Thyroid gland (tissue), 4 donors: ENCODE measurements around the gene PLCB1.

ENCODE experiments used
- CTCF ChIP-seq, 6 experiments: fragments of 200-600 bp in 3 of 6; fragments of 450-650 bp in 3 of 6; sonication (generic) in 3 of 6; IDR thresholded peaks; one replicate each; pipeline ENCODE4 v1.5.1; 2016 to 2019; ENCODE audit warnings: antibody characterized with exemption in 6 of 6, mild to moderate bottlenecking in 2 of 6, inconsistent platforms in 1 of 6, moderate library complexity in 1 of 6
- POLR2A ChIP-seq, 2 donors: fragments of 450-650 bp; IDR thresholded peaks; one replicate each; pipeline ENCODE4 v1.6.1; 2017; ENCODE audit warnings: antibody characterized with exemption in 2 of 2, mild to moderate bottlenecking in 2 of 2, moderate library complexity in 1 of 2

- no peak for TF ChIP-seq CTCF (IDR thresholded peaks at IDR 0.05)
- TF ChIP-seq POLR2A (IDR thresholded peaks at IDR 0.05), result no peak
These were observed 199.0 kb downstream of the PLCB1 start for GRCh38 chr20:8330785-8331695.
